ENCODE results near the gene CDH15. TPM values are rescaled to one million over a fixed set of nuclear protein-coding genes. Genes with fewer than 3 reads are reported as not detected.

CDH15 gene
- under 0.01 and 0.32 TPM in 2 replicates for total RNA-seq

- peak; percentile 79 for DNase-seq (ENCODE audit: low read depth)
- H3K4me3 ChIP-seq (ENCODE audit: low read depth, low read length), result peak within 1 kb of the TSS; percentile 42
- TF ChIP-seq CTCF (IDR thresholded peaks at IDR 0.05; ENCODE audit: insufficient read depth, low read depth, low read length), result no peak
Measured at GRCh38 chr16:89171216-89172170, at the start of gene CDH15. Gene CDH15, plus strand, starts transcription at chr16:89171748. Its CDS starts 84 bp downstream, at chr16:89171832.

GRCh38 chr16:89122322-89122851 is 49.2 kb upstream of the CDH15 start:
- no peak overlapping the region for H3K4me3 ChIP-seq (ENCODE audit: low read depth, low read length)
- DNase-seq (ENCODE audit: low read depth), result no peak
- no peak for TF ChIP-seq CTCF (IDR thresholded peaks at IDR 0.05; ENCODE audit: insufficient read depth, low read depth, low read length)

- no peak for DNase-seq (ENCODE audit: low read depth)
- no peak for TF ChIP-seq CTCF (IDR thresholded peaks at IDR 0.05; ENCODE audit: insufficient read depth, low read depth, low read length)
Measured at GRCh38 chr16:89123001-89123830, 48.3 kb upstream of the CDH15 start.

GRCh38 chr16:89123831-89124100 is 47.8 kb upstream of the CDH15 start:
- TF ChIP-seq CTCF (IDR thresholded peaks at IDR 0.05; ENCODE audit: insufficient read depth, low read depth, low read length), result no peak
- no peak overlapping the region for H3K4me3 ChIP-seq (ENCODE audit: low read depth, low read length)
- DNase-seq (ENCODE audit: low read depth), result no peak

More at GRCh38 chr16:89123001-89123830, 48.3 kb upstream of the CDH15 start:
- no peak overlapping the region for H3K4me3 ChIP-seq (ENCODE audit: low read depth, low read length)

- H3K4me3 ChIP-seq (ENCODE audit: low read depth, low read length), result no peak overlapping the region
- DNase-seq (ENCODE audit: low read depth), result no peak
- TF ChIP-seq CTCF (IDR thresholded peaks at IDR 0.05; ENCODE audit: insufficient read depth, low read depth, low read length), result no peak
Measured at GRCh38 chr16:89129378-89129777, 42.2 kb upstream of the CDH15 start.

GRCh38 chr16:89130448-89130847 is 41.1 kb upstream of the CDH15 start:
- no peak for DNase-seq (ENCODE audit: low read depth)
- no peak for TF ChIP-seq CTCF (IDR thresholded peaks at IDR 0.05; ENCODE audit: insufficient read depth, low read depth, low read length)
- H3K4me3 ChIP-seq (ENCODE audit: low read depth, low read length), result no peak overlapping the region
